Cardiac septum (tissue), 1 donor: Measurements from ENCODE around the gene GRAP2. TPM values are rescaled to one million over a fixed set of nuclear protein-coding genes. Genes with fewer than 3 reads are reported as not detected.
"Not testable (repeated sequence)": the region's sequence is repeated elsewhere in the genome, so short reads cannot be mapped to it uniquely, and the experiment has no call there.

ENCODE experiments used
- DNase-seq: peaks from one replicate; pipeline ENCODE4 v3.0.0-alpha.2; 2020; ENCODE audit warnings: low spot score
- intact Hi-C: fragments of 100-400 bp; cut with DNase I; formaldehyde crosslinking; loops from one replicate; pipeline ENCODE4 v1.14.0; 2022
- total RNA-seq: library from RNA; stranded (reverse); fragmentation: NEBNext Ultra II Directional; extraction: Animal tissue kit (Norgen Biotek cat#: 25700); gene quantifications from one replicate; pipeline ENCODE4 v1.2.1, GENCODE V29; 2021
- donor health status: DM: no; HTN: no; CAD: no.

Gene GRAP2
- total RNA-seq, 1 donor from 2014 or later, result 1.2 TPM

- intact Hi-C loops, result no loop called here
Measured at GRCh38 chr22:39939830-39940229, 38.9 kb downstream of the GRAP2 start.

GRCh38 chr22:39940757-39941305 is 39.9 kb downstream of the GRAP2 start:
- DNase-seq, result no peak
- intact Hi-C loops, result no loop called here

More at GRCh38 chr22:39939830-39940229, 38.9 kb downstream of the GRAP2 start:
- no peak for DNase-seq

- intact Hi-C loops, result no loop called here
- no peak for DNase-seq
Measured at GRCh38 chr22:39941601-39942000, 40.7 kb downstream of the GRAP2 start.

GRCh38 chr22:39942439-39943230 is 41.8 kb downstream of the GRAP2 start:
- intact Hi-C loops, result no loop called here

GRCh38 chr22:39943337-39943736 is 42.5 kb downstream of the GRAP2 start:
- DNase-seq, result no peak
- intact Hi-C loops, result no loop called here

More at GRCh38 chr22:39942439-39943230, 41.8 kb downstream of the GRAP2 start:
- DNase-seq, result no peak

GRCh38 chr22:39943953-39944872 is 43.3 kb downstream of the GRAP2 start:
- DNase-seq, result no peak
- intact Hi-C loops, result no loop called here

- DNase-seq, result no peak
- intact Hi-C loops, result no loop called here
Measured at GRCh38 chr22:39946126-39946502, 45.2 kb downstream of the GRAP2 start.

- DNase-seq, result no peak
- intact Hi-C loops, result no loop called here
Measured at GRCh38 chr22:39946503-39947219, 45.8 kb downstream of the GRAP2 start.

- intact Hi-C loops, result no loop called here
- DNase-seq, result no peak
Measured at GRCh38 chr22:39947220-39948216, 46.6 kb downstream of the GRAP2 start.

GRCh38 chr22:39949964-39950737 is 49.3 kb downstream of the GRAP2 start:
- no peak for DNase-seq
- intact Hi-C loops, result no loop called here

GRCh38 chr22:39951603-39952293 is 50.9 kb downstream of the GRAP2 start:
- DNase-seq, intact Hi-C loops: not testable (repeated sequence)

GRCh38 chr22:39952347-39952746 is 51.5 kb downstream of the GRAP2 start:
- no peak for DNase-seq
- intact Hi-C loops, result no loop called here

GRCh38 chr22:39953101-39953500 is 52.2 kb downstream of the GRAP2 start:
- intact Hi-C loops, result no loop called here
- DNase-seq, result no peak

GRCh38 chr22:39954584-39955055 is 53.7 kb downstream of the GRAP2 start:
- DNase-seq, result no peak
- intact Hi-C loops, result no loop called here

- no peak for DNase-seq
- intact Hi-C loops, result no loop called here
Measured at GRCh38 chr22:39955675-39956074, 54.8 kb downstream of the GRAP2 start.

- intact Hi-C loops, result no loop called here
- no peak for DNase-seq
Measured at GRCh38 chr22:39956932-39957664, 56.2 kb downstream of the GRAP2 start.
